GM20000 (cell line): ENCODE data around the gene DCAKD.

Source experiments
- DNase-seq: peaks from one replicate; pipeline ENCODE4 v3.0.0; 2012; ENCODE audit warnings: low spot score
- TF ChIP-seq, protein P1 (sequence below): IDR thresholded peaks from 2 replicates; pipeline ENCODE4 v1.5.1; 2012; ENCODE audit warnings: mild to moderate bottlenecking, control low read depth; ENCODE audit errors: extremely low read depth, missing control alignments

The DCAKD gene

DNA sequence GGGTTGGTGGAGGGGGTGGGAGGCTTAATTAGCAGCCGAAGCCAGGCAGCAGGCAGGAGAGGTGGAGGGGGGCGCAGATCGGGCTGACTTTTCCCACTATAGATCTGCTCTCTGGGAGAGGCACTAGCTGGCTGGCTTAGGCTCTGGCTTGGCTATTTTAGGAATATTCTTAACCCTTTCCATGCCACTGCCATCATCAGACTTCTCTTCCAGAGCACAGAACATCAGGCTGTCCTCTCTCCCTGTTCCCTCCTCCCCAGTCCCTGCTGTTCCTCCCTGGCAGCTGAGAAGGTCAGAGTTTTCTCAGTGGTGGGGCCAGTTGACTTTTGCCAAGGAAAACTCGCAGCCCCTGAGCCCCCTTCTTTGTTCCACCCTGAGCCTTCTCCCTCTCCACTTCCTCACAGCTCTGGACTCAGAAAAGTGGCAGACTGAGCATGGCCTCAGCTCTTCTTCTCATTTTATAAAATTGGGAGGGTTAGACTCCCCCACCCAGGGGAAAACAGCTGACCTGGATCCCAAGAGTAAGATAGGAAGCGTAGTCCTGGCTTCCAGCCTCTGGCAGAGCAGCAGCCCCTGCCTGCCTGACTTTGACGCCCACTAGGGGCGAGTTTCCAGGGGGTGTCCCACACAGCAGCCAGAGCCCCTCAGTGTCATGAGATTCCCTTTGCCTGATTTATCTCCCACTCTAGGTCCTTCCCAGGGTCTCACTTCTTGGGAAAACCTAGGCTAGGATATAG, 73.5 kb downstream of the DCAKD start:
- TF ChIP-seq, protein P1, sequence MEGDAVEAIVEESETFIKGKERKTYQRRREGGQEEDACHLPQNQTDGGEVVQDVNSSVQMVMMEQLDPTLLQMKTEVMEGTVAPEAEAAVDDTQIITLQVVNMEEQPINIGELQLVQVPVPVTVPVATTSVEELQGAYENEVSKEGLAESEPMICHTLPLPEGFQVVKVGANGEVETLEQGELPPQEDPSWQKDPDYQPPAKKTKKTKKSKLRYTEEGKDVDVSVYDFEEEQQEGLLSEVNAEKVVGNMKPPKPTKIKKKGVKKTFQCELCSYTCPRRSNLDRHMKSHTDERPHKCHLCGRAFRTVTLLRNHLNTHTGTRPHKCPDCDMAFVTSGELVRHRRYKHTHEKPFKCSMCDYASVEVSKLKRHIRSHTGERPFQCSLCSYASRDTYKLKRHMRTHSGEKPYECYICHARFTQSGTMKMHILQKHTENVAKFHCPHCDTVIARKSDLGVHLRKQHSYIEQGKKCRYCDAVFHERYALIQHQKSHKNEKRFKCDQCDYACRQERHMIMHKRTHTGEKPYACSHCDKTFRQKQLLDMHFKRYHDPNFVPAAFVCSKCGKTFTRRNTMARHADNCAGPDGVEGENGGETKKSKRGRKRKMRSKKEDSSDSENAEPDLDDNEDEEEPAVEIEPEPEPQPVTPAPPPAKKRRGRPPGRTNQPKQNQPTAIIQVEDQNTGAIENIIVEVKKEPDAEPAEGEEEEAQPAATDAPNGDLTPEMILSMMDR = no peak
- no peak for DNase-seq

DNA sequence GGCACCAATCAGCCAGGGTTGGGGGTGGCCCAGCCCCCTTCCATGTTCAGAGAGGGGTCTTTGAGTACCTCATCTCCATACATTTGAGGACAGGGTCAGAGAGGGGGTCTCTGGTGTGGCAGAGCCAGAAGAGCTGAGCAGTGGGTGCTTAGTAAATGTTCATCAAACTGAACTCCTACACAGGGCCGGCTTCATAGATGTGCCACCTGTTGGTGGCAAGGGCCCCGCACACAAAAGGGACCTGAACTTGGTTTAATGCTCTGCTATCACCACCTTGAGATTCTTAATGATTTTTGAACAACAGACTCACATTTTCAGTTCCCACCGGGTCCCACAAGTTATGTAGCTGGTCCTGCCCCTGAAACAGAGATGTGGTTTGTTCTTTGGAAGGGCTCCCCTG, 74.4 kb downstream of the DCAKD start:
- TF ChIP-seq, protein P1 = no peak
- DNase-seq = no peak

DNA sequence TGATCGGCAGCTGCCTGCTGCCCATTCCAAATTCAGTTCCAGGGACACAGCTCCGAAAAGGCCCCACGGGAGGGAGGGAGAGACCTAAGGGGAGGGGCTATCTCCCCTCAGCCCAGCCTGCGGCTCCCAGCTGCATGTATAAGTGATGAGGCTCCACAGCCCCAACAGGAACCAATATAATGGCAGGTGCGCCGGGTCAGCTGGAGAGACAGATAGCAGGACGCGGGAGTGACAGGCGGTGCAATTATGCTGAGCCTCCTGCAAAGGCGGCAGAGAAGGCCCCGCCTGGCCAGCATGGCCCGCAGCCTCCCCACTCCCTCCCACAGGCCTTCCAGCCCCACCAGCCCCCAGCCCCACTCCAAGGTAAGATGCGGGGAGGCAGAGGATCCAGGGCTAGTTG, 75.2 kb downstream of the DCAKD start:
- TF ChIP-seq, protein P1 = no peak
- no peak for DNase-seq
